ENCODE data around the gene BIVM.

- TF ChIP-seq POLR2AphosphoS5 (IDR thresholded peaks at IDR 0.05; ENCODE audit: borderline replicate concordance, low read depth, low read length): no peak
- TF ChIP-seq EZH2 (IDR thresholded peaks at IDR 0.05): no peak
- no peak for TF ChIP-seq FOXP2 (optimal IDR thresholded peaks at IDR 0.05; ENCODE audit: control extremely low read depth, extremely low read length, insufficient read depth)
These were observed 10.2 kb upstream of the BIVM start for GRCh38 chr13:102788683-102789082.

Data from SK-N-MC (cell line).